MCF 10A (cell line): Measurements from ENCODE around the gene USH1G. TPM values are rescaled to one million over a fixed set of nuclear protein-coding genes. Genes with fewer than 3 reads are reported as not detected.

Source experiments
- BruUV-seq: library from RNA; stranded (reverse); fragments of 400-500 nt; replicated peaks from 2 replicates; lab custom pipeline; 2021; lab: Mats Ljungman, UMichigan
- CTCF ChIA-PET: fragments of 300-600 bp; sonication (Branson Sonifier 250); formaldehyde crosslinking; extraction: SDS; loops from one replicate; lab custom pipeline; 2021; ENCODE audit warnings: antibody characterized with exemption, inconsistent platforms; lab: Yijun Ruan, JAX
- POLR2A ChIA-PET: fragments of 300-600, 350-650 bp; sonication (Branson Sonifier 250); formaldehyde crosslinking; extraction: SDS; loops from one replicate; lab custom pipeline; 2020; ENCODE audit warnings: antibody characterized with exemption, inconsistent platforms; lab: Yijun Ruan, JAX
- DNase-seq: peaks from one replicate; pipeline ENCODE4 v3.0.0-alpha.2; 2018; ENCODE audit not compliant: unreplicated experiment
- H3K27ac Mint-ChIP-seq: one replicate; pipeline ENCODE4 v1.8.0; 2022; ENCODE audit warnings: mild to moderate bottlenecking, low read depth, mixed read lengths; ENCODE audit not compliant: unreplicated experiment
- H3K27me3 Mint-ChIP-seq: one replicate; pipeline ENCODE4 v1.8.0; 2022; ENCODE audit warnings: mixed read lengths; ENCODE audit not compliant: insufficient read depth, unreplicated experiment
- H3K36me3 Mint-ChIP-seq: one replicate; pipeline ENCODE4 v1.8.0; 2022; ENCODE audit warnings: mild to moderate bottlenecking, moderate library complexity, mixed read lengths; ENCODE audit not compliant: insufficient read depth, unreplicated experiment
- H3K4me1 Mint-ChIP-seq: one replicate; pipeline ENCODE4 v1.8.0; 2022; ENCODE audit warnings: mixed read lengths; ENCODE audit not compliant: insufficient read depth, unreplicated experiment
- H3K4me3 Mint-ChIP-seq: one replicate; pipeline ENCODE4 v1.8.0; 2022; ENCODE audit warnings: mild to moderate bottlenecking, moderate library complexity, mixed read lengths; ENCODE audit not compliant: unreplicated experiment
- H3K9me3 Mint-ChIP-seq: one replicate; pipeline ENCODE4 v1.8.0; 2022; ENCODE audit warnings: mixed read lengths; ENCODE audit not compliant: unreplicated experiment
- CTCF ChIP-seq: fragments of 200-600 bp; IDR thresholded peaks from one replicate; pipeline ENCODE4 v1.8.0; 2022; ENCODE audit warnings: antibody characterized with exemption, mild to moderate bottlenecking; ENCODE audit not compliant: unreplicated experiment
- intact Hi-C: fragments of 100-400 bp; cut with micrococcal nuclease; formaldehyde crosslinking; loops from 2 replicates; pipeline ENCODE4 v1.14.1; 2022
- total RNA-seq: library from RNA; stranded (reverse); gene quantifications from 2 replicates; pipeline ENCODE4 v1.2.3, GENCODE V29; 2022

USH1G gene
- total RNA-seq, 1 experiment from 2014 or later: not detected

DNA sequence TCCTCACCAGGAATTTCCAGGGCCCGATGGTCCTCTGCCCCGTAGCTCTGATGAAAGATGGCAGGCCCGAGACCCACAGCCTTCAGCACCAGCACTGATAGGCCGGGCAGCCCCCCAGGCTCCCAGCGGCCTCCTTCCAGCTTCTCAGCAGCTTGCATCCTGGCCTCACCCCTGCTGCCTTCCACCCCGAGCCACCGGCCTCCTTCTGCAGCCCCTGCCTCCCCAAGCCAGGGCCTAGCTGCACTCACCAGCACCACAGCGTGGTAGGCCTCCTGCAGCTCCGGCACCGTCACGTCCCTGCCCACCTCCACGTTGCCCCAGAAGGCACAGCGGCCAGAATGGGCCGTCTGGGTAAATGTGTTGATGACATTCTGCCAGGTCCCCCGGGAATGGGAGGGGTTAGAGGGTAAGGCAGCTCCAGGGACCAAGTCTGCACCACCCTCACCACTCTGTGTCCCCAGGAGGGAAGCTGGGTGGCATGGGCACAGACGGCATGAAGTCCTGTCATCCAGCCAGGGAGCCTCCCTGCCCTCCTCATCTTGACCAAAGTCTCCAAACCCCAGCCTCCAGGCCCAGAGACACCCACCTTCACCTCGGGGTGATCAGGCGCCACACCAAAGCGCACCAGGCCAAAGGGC is 56.7 kb downstream of the USH1G start:
- Mint-ChIP-seq H3K4me1 (peaks cover 3% of the 10 kb centered on the region), H3K27ac (no peak overlapping the region), H3K9me3 (no peaks in the 10 kb centered on the region), H3K27me3 (no peaks in the 10 kb centered on the region), H3K4me3 (no peak overlapping the region), H3K36me3 (peaks cover 21% of the 10 kb centered on the region)
- intact Hi-C loops: loop anchor here (10.0 kb wide), 1 partner anchor 302 kb away; the partner anchor contains the start of gene CD300H
- BruUV-seq: no TSS peak
- ChIA-PET CTCF (interaction anchor here (0.6 to 6.9 kb wide), 13 partner anchors 26 to 525 kb away, joined by 3 to 69 read pairs (median 3); partner anchors contain the start of genes FADS6, NAT9 and NHERF1), POLR2A (no interaction called here)
- no peak for DNase-seq
- no peak for TF ChIP-seq CTCF

Other genes starting within 250 kb of the USH1G start
- gene CD300LF, start 210.3 kb downstream of the USH1G start, total RNA-seq: not detected in 2 replicates
- gene RAB37, start 186.0 kb downstream of the USH1G start, total RNA-seq: not detected in 2 replicates
- gene NHERF1, start 174.6 kb downstream of the USH1G start, total RNA-seq: 23.9 and 25.3 TPM in 2 replicates
- gene NAT9, start 146.9 kb downstream of the USH1G start, total RNA-seq: 58.1 and 64.8 TPM in 2 replicates
- 0.12 and 0.28 TPM in 2 replicates for gene GRIN2C, start 63.4 kb downstream of the USH1G start, total RNA-seq
- 25.0 and 29.7 TPM in 2 replicates for gene FDXR, start 50.3 kb downstream of the USH1G start, total RNA-seq
- not detected in 2 replicates for gene FADS6, start 29.6 kb downstream of the USH1G start, total RNA-seq
- not detected in 2 replicates for gene OTOP2, start 1.0 kb upstream of the USH1G start, total RNA-seq
- gene OTOP3, start 12.6 kb upstream of the USH1G start, total RNA-seq: not detected in 2 replicates
- gene HID1, start 49.5 kb upstream of the USH1G start, total RNA-seq: 3.2 and 7.0 TPM in 2 replicates
- 3.4 and 4.1 TPM in 2 replicates for gene CDR2L, start 64.4 kb upstream of the USH1G start, total RNA-seq
- 56.5 and 71.2 TPM in 2 replicates for gene MRPL58, start 89.4 kb upstream of the USH1G start, total RNA-seq
- gene ATP5PD, start 123.7 kb upstream of the USH1G start, total RNA-seq: 362 and 455 TPM in 2 replicates
- 11.9 and 12.8 TPM in 2 replicates for gene KCTD2, start 124.0 kb upstream of the USH1G start, total RNA-seq
- gene SLC16A5, start 164.7 kb upstream of the USH1G start, total RNA-seq: 26.0 and 33.1 TPM in 2 replicates
- 9.3 and 13.3 TPM in 2 replicates for gene ARMC7, start 186.7 kb upstream of the USH1G start, total RNA-seq
- gene NT5C, start 208.5 kb upstream of the USH1G start, total RNA-seq: 105 and 113 TPM in 2 replicates
- gene JPT1, start 231.3 kb upstream of the USH1G start, total RNA-seq: 342 and 360 TPM in 2 replicates